ENCODE data around the gene SNED1.

DNA sequence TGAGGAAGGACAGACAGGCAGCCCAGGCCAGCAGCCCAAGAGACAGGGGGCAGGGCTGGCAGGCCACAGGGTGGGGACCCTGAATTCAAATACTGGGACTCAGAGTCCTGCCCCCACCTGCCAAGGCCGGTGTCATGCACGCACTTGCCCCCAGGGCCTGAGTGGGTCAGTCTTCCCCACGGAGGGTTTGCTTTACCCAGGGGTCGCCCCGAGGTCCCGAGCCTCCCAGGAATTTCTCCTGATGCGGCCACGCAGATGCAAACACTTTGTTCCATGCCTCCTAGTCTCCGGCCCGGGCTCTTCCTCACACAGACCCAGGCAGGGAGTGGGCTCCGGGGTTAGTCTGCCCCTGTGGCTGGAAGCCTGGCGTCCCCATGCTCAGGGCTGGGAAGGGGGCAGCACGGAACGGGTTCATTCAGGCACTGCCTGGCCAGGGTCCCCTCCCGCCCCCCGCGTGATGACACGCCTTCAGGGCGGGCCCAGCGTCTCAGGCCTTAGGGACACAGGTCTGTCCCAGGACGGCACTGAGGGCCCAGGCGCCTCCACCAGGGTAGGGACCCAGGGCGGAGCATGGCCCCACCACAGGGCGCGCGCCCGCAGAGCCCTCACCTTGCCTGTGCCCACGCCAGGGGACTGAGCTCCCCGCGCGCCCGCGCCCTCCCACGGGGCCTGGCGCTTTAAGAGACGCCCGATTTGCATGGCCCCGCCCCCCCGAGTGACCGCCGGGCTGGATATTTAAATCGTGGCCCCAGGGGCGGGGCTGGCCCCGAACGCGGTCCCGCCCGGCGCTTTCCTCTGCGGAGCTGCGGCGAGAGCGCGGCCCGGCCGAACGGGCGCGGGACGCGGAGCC lies at the start of gene SNED1:
- TF ChIP-seq, protein P1, sequence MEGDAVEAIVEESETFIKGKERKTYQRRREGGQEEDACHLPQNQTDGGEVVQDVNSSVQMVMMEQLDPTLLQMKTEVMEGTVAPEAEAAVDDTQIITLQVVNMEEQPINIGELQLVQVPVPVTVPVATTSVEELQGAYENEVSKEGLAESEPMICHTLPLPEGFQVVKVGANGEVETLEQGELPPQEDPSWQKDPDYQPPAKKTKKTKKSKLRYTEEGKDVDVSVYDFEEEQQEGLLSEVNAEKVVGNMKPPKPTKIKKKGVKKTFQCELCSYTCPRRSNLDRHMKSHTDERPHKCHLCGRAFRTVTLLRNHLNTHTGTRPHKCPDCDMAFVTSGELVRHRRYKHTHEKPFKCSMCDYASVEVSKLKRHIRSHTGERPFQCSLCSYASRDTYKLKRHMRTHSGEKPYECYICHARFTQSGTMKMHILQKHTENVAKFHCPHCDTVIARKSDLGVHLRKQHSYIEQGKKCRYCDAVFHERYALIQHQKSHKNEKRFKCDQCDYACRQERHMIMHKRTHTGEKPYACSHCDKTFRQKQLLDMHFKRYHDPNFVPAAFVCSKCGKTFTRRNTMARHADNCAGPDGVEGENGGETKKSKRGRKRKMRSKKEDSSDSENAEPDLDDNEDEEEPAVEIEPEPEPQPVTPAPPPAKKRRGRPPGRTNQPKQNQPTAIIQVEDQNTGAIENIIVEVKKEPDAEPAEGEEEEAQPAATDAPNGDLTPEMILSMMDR (IDR thresholded peaks at IDR 0.05), result no peak
- peak; percentile 76 to 88 for TF ChIP-seq POLR2A (IDR thresholded peaks at IDR 0.05)
